ENCODE data around the gene MORN5. TPM values are rescaled to one million over a fixed set of nuclear protein-coding genes. Genes with fewer than 3 reads are reported as not detected.

The MORN5 gene
- total and polyA plus RNA-seq, 9 of the 15 experiments (the other 6 are each of a cell fraction or from before 2014, with no cell fraction given) = not detected

DNA sequence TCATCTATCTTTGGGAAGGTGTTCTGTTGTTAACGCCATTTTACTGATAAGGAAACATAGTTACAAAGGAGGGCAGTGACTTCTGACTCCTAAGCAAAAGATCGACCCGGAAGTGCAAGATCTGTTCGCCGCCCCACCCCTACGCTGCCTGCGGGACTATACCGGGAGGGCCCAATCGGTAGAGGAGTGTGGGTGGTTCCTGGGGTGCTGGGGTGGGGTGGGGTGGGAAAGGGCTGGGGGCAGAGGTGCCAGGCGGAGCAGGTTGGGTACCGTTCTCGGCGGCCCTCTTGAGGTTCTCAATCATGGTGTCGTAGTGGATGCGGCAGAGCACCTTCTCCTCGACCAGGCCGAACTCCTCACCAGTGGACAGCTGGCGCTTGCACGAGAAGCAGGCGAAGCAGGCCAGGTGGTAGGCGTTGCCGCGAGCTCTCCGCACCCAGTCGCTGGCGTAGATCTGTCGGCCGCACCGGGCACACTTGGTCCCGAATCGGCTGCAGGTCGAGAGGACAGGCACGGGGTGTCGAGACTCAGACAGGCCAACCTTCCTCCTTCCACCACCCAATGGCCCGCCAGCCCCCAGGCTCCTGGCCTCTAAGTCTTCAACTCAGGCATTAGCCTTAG lies 57.2 kb downstream of the MORN5 start:
- Histone ChIP-seq H3K4me3 (no peak overlapping the region), H3K4me1 (replicated peaks in 1 of 2; ENCODE audit: control insufficient read depth in 2 of 2, insufficient read depth in 2 of 2, low read length in 2 of 2) (peaks cover 28 to 44% of the 10 kb centered on the region in 2 experiments; a peak in 4 of 5 replicates), H3K27ac (ENCODE audit: extremely low read depth, low read depth, low read length) (no peak overlapping the region), H3K36me3 (ENCODE audit: control insufficient read depth, insufficient read depth, low read length) (peaks cover 4% of the 10 kb centered on the region; the same call in 1 of the 3 replicates), H3K9me3 (replicated peaks; ENCODE audit: control insufficient read depth, insufficient read depth, low read depth, low read length) (peaks cover 2% of the 10 kb centered on the region; the same call in 1 of the 2 replicates), H3K27me3 (ENCODE audit: control insufficient read depth in 2 of 2, insufficient read depth in 2 of 2, low read length in 2 of 2) (no peaks in the 10 kb centered on the region), H3K79me2 (ENCODE audit: control insufficient read depth, insufficient read depth, low read length) (peaks cover 17% of the 10 kb centered on the region), H4K20me1 (replicated peaks; ENCODE audit: control insufficient read depth, insufficient read depth, low read length) (no peaks in the 10 kb centered on the region), H3K9me1 (ENCODE audit: control insufficient read depth, insufficient read depth, low read length) (no peaks in the 10 kb centered on the region), H2AFZ (ENCODE audit: low read depth, low read length) (no peak overlapping the region), H3K4me2 (ENCODE audit: insufficient read depth, low read length) (no peak overlapping the region), H3K9ac (ENCODE audit: insufficient read depth in 1 of 2, low read depth in 2 of 2, low read length in 2 of 2) (no peak overlapping the region)
- POLR2A ChIA-PET = no interaction called here
- in situ Hi-C loops (cut with MboI) (no loop called here), intact Hi-C loops (cut with micrococcal nuclease) (no loop called here)
- 84% methylated on average over 29 of the region's 35 CpGs for WGBS (ENCODE audit: insufficient coverage, low coverage, missing lambda C conversion rate)
- TF ChIP-seq SRSF1 (IDR thresholded peaks at IDR 0.05; ENCODE audit: low read depth, low read length) (no peak), CCAR2 (IDR thresholded peaks at IDR 0.05; ENCODE audit: low read depth, low read length) (no peak), ZNF740 (CRISPR knock-in tag; IDR thresholded peaks at IDR 0.05) (no peak), ZNF740 (tag; IDR thresholded peaks at IDR 0.05) (no peak), ZKSCAN1 (IDR thresholded peaks at IDR 0.05; ENCODE audit: low read depth, low read length) (no peak), BCL6 (CRISPR knock-in tag; IDR thresholded peaks at IDR 0.05) (no peak), ZNF133 (CRISPR knock-in tag; IDR thresholded peaks at IDR 0.05) (no peak), NFE2 (IDR thresholded peaks at IDR 0.05; ENCODE audit: low read depth) (no peak), LEF1 (IDR thresholded peaks at IDR 0.05) (no peak)
- FAIRE-seq (no peak), DNase-seq (ENCODE audit: extremely low read depth in 1 of 4, low spot score in 3 of 4) (no peak), ATAC-seq (no peak)
- CTCF ChIA-PET (ENCODE audit: low intra/inter-chr PET ratio) = no interaction called here
- BruUV-seq (replicated peaks) = no TSS peak

Measured in K562 (cell line).